H9 (cell line): Measurements from ENCODE around the gene DCC. TPM values are rescaled to one million over a fixed set of nuclear protein-coding genes. Genes with fewer than 3 reads are reported as not detected.

Experiments used
- DNase-seq: peaks from one replicate; pipeline ENCODE4 v3.0.0-alpha.2; 2017
- H2AFZ ChIP-seq: one replicate; pipeline ENCODE4 v1.6.1; 2013; ENCODE audit warnings: mild to moderate bottlenecking, low read length, control low read depth, moderate library complexity
- H2AK5ac ChIP-seq: 2 replicates; pipeline ENCODE4 v1.6.1; 2013; ENCODE audit warnings: low read length, control low read depth, mixed read lengths; ENCODE audit not compliant: insufficient read length
- H2BK120ac ChIP-seq: one replicate; pipeline ENCODE4 v1.6.1; 2013; ENCODE audit warnings: low read depth, mild to moderate bottlenecking, low read length, control low read depth, inconsistent platforms; ENCODE audit not compliant: poor library complexity, severe bottlenecking
- H2BK12ac ChIP-seq: 2 replicates; pipeline ENCODE4 v1.6.1; 2013; ENCODE audit warnings: low read length, control low read depth, mixed read lengths, low read depth; ENCODE audit not compliant: insufficient read length
- H2BK15ac ChIP-seq: 2 replicates; pipeline ENCODE4 v1.6.1; 2013; ENCODE audit warnings: low read depth, low read length, control low read depth
- H2BK20ac ChIP-seq: one replicate; pipeline ENCODE4 v1.6.1; 2013; ENCODE audit warnings: low read depth, mild to moderate bottlenecking, low read length, control low read depth, inconsistent platforms; ENCODE audit not compliant: poor library complexity, severe bottlenecking
- H2BK5ac ChIP-seq: 2 replicates; pipeline ENCODE4 v1.6.1; 2013; ENCODE audit warnings: low read length, control low read depth, mixed read lengths; ENCODE audit not compliant: insufficient read length
- H3K14ac ChIP-seq: 2 replicates; pipeline ENCODE4 v1.6.1; 2013; ENCODE audit warnings: low read length, control low read depth; ENCODE audit not compliant: insufficient read depth
- H3K18ac ChIP-seq: 2 replicates; pipeline ENCODE4 v1.6.1; 2013; ENCODE audit warnings: low read depth, mild to moderate bottlenecking, mixed read lengths, low read length, control low read depth; ENCODE audit not compliant: insufficient read length
- H3K23ac ChIP-seq: 2 replicates; pipeline ENCODE4 v1.6.1; 2013; ENCODE audit warnings: low read length, control low read depth, mixed read lengths, low read depth; ENCODE audit not compliant: insufficient read length
- H3K23me2 ChIP-seq: 2 replicates; pipeline ENCODE4 v1.6.1; 2013; ENCODE audit warnings: low read depth, mild to moderate bottlenecking, mixed read lengths, low read length, control low read depth; ENCODE audit not compliant: insufficient read length, poor library complexity, severe bottlenecking
- H3K27ac ChIP-seq: 2 replicates; pipeline ENCODE4 v1.5.1; 2013; ENCODE audit warnings: low read length, control low read depth, mixed read lengths, low read depth; ENCODE audit not compliant: insufficient read length
- H3K27me3 ChIP-seq: 2 replicates; pipeline ENCODE4 v1.6.1; 2013; ENCODE audit warnings: low read length, control low read depth, inconsistent platforms; ENCODE audit not compliant: insufficient read depth
- H3K4ac ChIP-seq: 2 replicates; pipeline ENCODE4 v1.6.1; 2013; ENCODE audit warnings: low read depth, mild to moderate bottlenecking, control low read depth, inconsistent platforms, low read length, moderate library complexity
- H3K4me1 ChIP-seq: 2 replicates; pipeline ENCODE4 v1.6.1; 2013; ENCODE audit warnings: low read length, control low read depth, inconsistent platforms; ENCODE audit not compliant: insufficient read depth
- H3K4me2 ChIP-seq: 2 replicates; pipeline ENCODE4 v1.6.1; 2013; ENCODE audit warnings: low read length, control low read depth, mixed read lengths; ENCODE audit not compliant: insufficient read length, insufficient read depth
- H3K56ac ChIP-seq: 2 replicates; pipeline ENCODE4 v1.6.1; 2013; ENCODE audit warnings: low read depth, mild to moderate bottlenecking, mixed read lengths, low read length, control low read depth; ENCODE audit not compliant: insufficient read length
- H3K79me1 ChIP-seq: 2 replicates; pipeline ENCODE4 v1.6.1; 2013; ENCODE audit warnings: low read depth, mild to moderate bottlenecking, moderate library complexity, low read length, control low read depth, inconsistent platforms; ENCODE audit not compliant: insufficient read depth, poor library complexity, severe bottlenecking
- H3K79me2 ChIP-seq: 2 replicates; pipeline ENCODE4 v1.6.1; 2013; ENCODE audit warnings: low read length, control low read depth, inconsistent platforms; ENCODE audit not compliant: insufficient read depth
- H3K9ac ChIP-seq: 2 replicates; pipeline ENCODE4 v1.6.1; 2013; ENCODE audit warnings: low read length, control low read depth, mixed read lengths; ENCODE audit not compliant: insufficient read length; ENCODE audit errors: extremely low read depth
- H3K9me3 ChIP-seq: one replicate; pipeline ENCODE4 v1.6.1; 2013; ENCODE audit warnings: low read depth, low read length, inconsistent platforms; ENCODE audit not compliant: control insufficient read depth
- H3T11ph ChIP-seq: one replicate; pipeline ENCODE4 v1.6.1; 2013; ENCODE audit warnings: mild to moderate bottlenecking, low read length, control low read depth, inconsistent platforms
- H4K20me1 ChIP-seq: one replicate; pipeline ENCODE4 v1.6.1; 2013; ENCODE audit not compliant: control insufficient read depth, insufficient read length, insufficient read depth
- H4K5ac ChIP-seq: 2 replicates; pipeline ENCODE4 v1.6.1; 2013; ENCODE audit warnings: low read depth, mild to moderate bottlenecking, mixed read lengths, low read length, control low read depth; ENCODE audit not compliant: insufficient read length
- H4K8ac ChIP-seq: replicated peaks from 2 replicates; pipeline ENCODE4 v1.6.1; 2013; ENCODE audit warnings: low read length, control low read depth, mixed read lengths, low read depth; ENCODE audit not compliant: insufficient read length
- H4K91ac ChIP-seq: 2 replicates; pipeline ENCODE4 v1.6.1; 2013; ENCODE audit warnings: low read depth, mild to moderate bottlenecking, moderate library complexity, mixed read lengths, low read length, control low read depth; ENCODE audit not compliant: insufficient read length
- H3K27ac Mint-ChIP-seq, 3 experiments: 2 replicates in 2 of 3; 3 replicates in 1 of 3; pipeline ENCODE4 v1.8.0; 2020 to 2021; ENCODE audit warnings: mixed read lengths in 3 of 3, mild to moderate bottlenecking in 1 of 3, moderate library complexity in 1 of 3
- H3K27me3 Mint-ChIP-seq: 2 replicates; pipeline ENCODE4 v1.8.0; 2021; ENCODE audit warnings: low read depth, mild to moderate bottlenecking, moderate library complexity, mixed read lengths
- H3K36me3 Mint-ChIP-seq, 3 experiments: 2 replicates in 2 of 3; 3 replicates in 1 of 3; pipeline ENCODE4 v1.8.0; 2020 to 2021; ENCODE audit warnings: low read depth in 3 of 3, mixed read lengths in 3 of 3; ENCODE audit not compliant: insufficient read depth in 1 of 3
- H3K4me1 Mint-ChIP-seq, 2 experiments: 2 replicates each; pipeline ENCODE4 v1.8.0; 2020; ENCODE audit warnings: mixed read lengths in 2 of 2
- H3K4me3 Mint-ChIP-seq, 2 experiments: 2 replicates in 1 of 2; 3 replicates in 1 of 2; pipeline ENCODE4 v1.8.0; 2020 to 2021; ENCODE audit warnings: mild to moderate bottlenecking in 2 of 2, mixed read lengths in 2 of 2, moderate library complexity in 1 of 2
- H3K9me3 Mint-ChIP-seq, 2 experiments: 2 replicates in 1 of 2; 3 replicates in 1 of 2; pipeline ENCODE4 v1.8.0; 2020; ENCODE audit warnings: mild to moderate bottlenecking in 2 of 2, mixed read lengths in 2 of 2, moderate library complexity in 1 of 2
- total RNA-seq: library from RNA; stranded (reverse); gene quantifications from 2 replicates; pipeline ENCODE4 v1.2.1, GENCODE V29; 2021
- TF ChIP-seq, protein P1 (sequence below): fragments of 200-600 bp; sonication (generic); conservative IDR thresholded peaks from 3 replicates; pipeline ENCODE4 v1.8.0; 2021; ENCODE audit warnings: antibody characterized with exemption, mild to moderate bottlenecking

DCC gene
- total RNA-seq, 1 experiment from 2014 or later, result 0.35 TPM

DNA sequence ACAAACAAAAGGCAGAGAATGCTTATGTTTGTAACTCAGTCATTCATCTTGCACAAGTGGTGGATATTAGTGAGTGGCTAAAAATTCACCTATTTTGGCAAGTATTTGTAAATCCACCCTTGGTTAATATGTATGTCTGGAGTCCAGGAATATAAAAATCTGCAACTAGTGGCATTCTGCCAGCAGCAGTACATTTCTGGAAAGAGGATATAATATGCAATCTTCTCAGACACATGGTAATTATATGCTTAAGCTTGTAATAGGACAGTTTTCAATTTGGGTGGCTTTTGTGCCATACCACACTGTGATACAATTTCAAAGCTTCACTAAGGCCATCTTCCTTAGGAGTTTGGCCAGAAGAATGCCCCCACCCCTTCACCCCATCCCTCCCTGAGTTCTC, 1191.2 kb downstream of the DCC start:
- TF ChIP-seq, protein P1, sequence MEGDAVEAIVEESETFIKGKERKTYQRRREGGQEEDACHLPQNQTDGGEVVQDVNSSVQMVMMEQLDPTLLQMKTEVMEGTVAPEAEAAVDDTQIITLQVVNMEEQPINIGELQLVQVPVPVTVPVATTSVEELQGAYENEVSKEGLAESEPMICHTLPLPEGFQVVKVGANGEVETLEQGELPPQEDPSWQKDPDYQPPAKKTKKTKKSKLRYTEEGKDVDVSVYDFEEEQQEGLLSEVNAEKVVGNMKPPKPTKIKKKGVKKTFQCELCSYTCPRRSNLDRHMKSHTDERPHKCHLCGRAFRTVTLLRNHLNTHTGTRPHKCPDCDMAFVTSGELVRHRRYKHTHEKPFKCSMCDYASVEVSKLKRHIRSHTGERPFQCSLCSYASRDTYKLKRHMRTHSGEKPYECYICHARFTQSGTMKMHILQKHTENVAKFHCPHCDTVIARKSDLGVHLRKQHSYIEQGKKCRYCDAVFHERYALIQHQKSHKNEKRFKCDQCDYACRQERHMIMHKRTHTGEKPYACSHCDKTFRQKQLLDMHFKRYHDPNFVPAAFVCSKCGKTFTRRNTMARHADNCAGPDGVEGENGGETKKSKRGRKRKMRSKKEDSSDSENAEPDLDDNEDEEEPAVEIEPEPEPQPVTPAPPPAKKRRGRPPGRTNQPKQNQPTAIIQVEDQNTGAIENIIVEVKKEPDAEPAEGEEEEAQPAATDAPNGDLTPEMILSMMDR, result no peak
- Mint-ChIP-seq H3K27me3 (no peaks in the 10 kb centered on the region), H3K9me3 (peaks cover 2% of the 10 kb centered on the region in 2 experiments; a peak in 1 of 5 replicates), H3K36me3 (no peaks in the 10 kb centered on the region; a peak in 1 of 7 replicates), H3K4me1 (peaks cover 9 to 15% of the 10 kb centered on the region in 2 experiments), H3K4me3 (no peak overlapping the region), H3K27ac (no peak overlapping the region)
- H2BK20ac ChIP-seq, result no peak overlapping the region
- no peak overlapping the region for H3K9ac ChIP-seq
- H4K5ac ChIP-seq, result no peak overlapping the region
- no peak overlapping the region for H2BK15ac ChIP-seq
- H2BK12ac ChIP-seq, result no peak overlapping the region
- H3T11ph ChIP-seq, result no peak overlapping the region
- no peak overlapping the region for H2BK5ac ChIP-seq
- H2AK5ac ChIP-seq, result no peak overlapping the region
- no peaks in the 10 kb centered on the region for H4K20me1 ChIP-seq
- no peak overlapping the region for H2AFZ ChIP-seq
- H4K91ac ChIP-seq, result no peak overlapping the region
- no peak overlapping the region for H3K27ac ChIP-seq
- H3K79me1 ChIP-seq, result no peaks in the 10 kb centered on the region
- H3K23ac ChIP-seq, result no peak overlapping the region
- no peak overlapping the region for H3K56ac ChIP-seq
- no peaks in the 10 kb centered on the region for H3K79me2 ChIP-seq
- no peak overlapping the region for H3K4ac ChIP-seq
- H3K4me2 ChIP-seq, result no peak overlapping the region
- DNase-seq, result no peak
- H3K14ac ChIP-seq, result no peak overlapping the region
- no peak overlapping the region for H3K18ac ChIP-seq
- no peaks in the 10 kb centered on the region for H3K27me3 ChIP-seq
- H2BK120ac ChIP-seq, result no peak overlapping the region
- H3K9me3 ChIP-seq, result no peaks in the 10 kb centered on the region
- H4K8ac ChIP-seq, result no peak overlapping the region
- no peaks in the 10 kb centered on the region for H3K23me2 ChIP-seq
- no peaks in the 10 kb centered on the region; the same call in 1 of the 2 replicates for H3K4me1 ChIP-seq
